SK-N-SH (cell line): ENCODE data around the gene TBL2. TPM values are rescaled to one million over a fixed set of nuclear protein-coding genes. Genes with fewer than 3 reads are reported as not detected.
A peak's percentile ranks its signal among the peaks of the same experiment; 100 is the strongest.
"Not testable (repeated sequence)": the region's sequence is repeated elsewhere in the genome, so short reads cannot be mapped to it uniquely, and the experiment has no call there.

Source experiments
- CTCF ChIA-PET: fragments of 300-600, 350-600 bp; formaldehyde crosslinking; extraction: SDS; loops from one replicate; lab custom pipeline; 2021; lab: Yijun Ruan, JAX
- POLR2A ChIA-PET: fragments of 350-600 bp; sonication (Branson Sonifier 250); formaldehyde crosslinking; extraction: SDS; loops from one replicate; lab custom pipeline; 2020; ENCODE audit warnings: antibody characterized with exemption, inconsistent platforms; lab: Yijun Ruan, JAX
- DNase-seq: peaks from one replicate; pipeline ENCODE4 v3.0.0; 2012
- H2AFZ ChIP-seq: fragments of 200-600 bp; sonication (generic); 2 replicates; pipeline ENCODE4 v1.8.1; 2016; ENCODE audit warnings: antibody characterized with exemption, mild to moderate bottlenecking, low read depth
- H3F3A ChIP-seq: fragments of 200-600 bp; sonication (generic); replicated peaks from 2 replicates; pipeline ENCODE3; 2016; ENCODE audit warnings: antibody characterized with exemption, mild to moderate bottlenecking; ENCODE audit not compliant: insufficient read depth
- H3K27ac ChIP-seq, 2 experiments: fragments of 200-500 bp in 1 of 2; fragments of 200-600 bp in 1 of 2; sonication (Bioruptor generic) in 1 of 2; sonication (generic), shearing (Covaris generic) in 1 of 2; 2 replicates each; pipeline versions ENCODE4 v1.5.1 to v1.6.1; 2014 to 2016; ENCODE audit warnings: low read depth in 2 of 2, inconsistent platforms in 1 of 2, low read length in 1 of 2, mild to moderate bottlenecking in 1 of 2, mixed read lengths in 1 of 2
- H3K27me3 ChIP-seq: fragments of 200-600 bp; sonication (generic), shearing (Covaris generic); 2 replicates; pipeline ENCODE4 v1.6.1; 2016; ENCODE audit warnings: mixed run types; ENCODE audit not compliant: insufficient read depth
- H3K36me3 ChIP-seq, 2 experiments: fragments of 200-500 bp in 1 of 2; fragments of 200-600 bp in 1 of 2; sonication (Bioruptor generic) in 1 of 2; sonication (generic) in 1 of 2; replicated peaks in 1 of 2; 2 replicates each; pipeline versions ENCODE3 to v1.5.1; 2014 to 2016; ENCODE audit warnings: low read length in 1 of 2, mild to moderate bottlenecking in 1 of 2; ENCODE audit not compliant: insufficient read depth in 2 of 2, control insufficient read depth in 1 of 2
- H3K4me1 ChIP-seq, 2 experiments: fragments of 200-500 bp in 1 of 2; fragments of 200-600 bp in 1 of 2; sonication (Bioruptor generic) in 1 of 2; sonication (generic), shearing (Covaris generic) in 1 of 2; 2 replicates each; pipeline versions ENCODE4 v1.5.1 to v1.6.1; 2014 to 2016; ENCODE audit warnings: low read depth in 1 of 2, low read length in 1 of 2, mixed run types in 1 of 2; ENCODE audit not compliant: insufficient read depth in 2 of 2, control insufficient read depth in 1 of 2
- H3K4me2 ChIP-seq: fragments of 200-600 bp; sonication (generic), shearing (Covaris generic); 2 replicates; pipeline ENCODE4 v1.6.1; 2017; ENCODE audit warnings: mixed run types
- H3K4me3 ChIP-seq, 2 experiments: fragments of 200-500 bp in 1 of 2; fragments of 200-600 bp in 1 of 2; sonication (Bioruptor generic) in 1 of 2; sonication (generic), shearing (Covaris generic) in 1 of 2; 2 replicates each; pipeline versions ENCODE4 v1.5.1 to v1.8.1; 2014 to 2016; ENCODE audit warnings: low read depth in 2 of 2, inconsistent platforms in 1 of 2, low read length in 1 of 2, mild to moderate bottlenecking in 1 of 2, mixed read lengths in 1 of 2, moderate library complexity in 1 of 2
- H3K79me2 ChIP-seq: fragments of 200-600 bp; sonication (generic); 2 replicates; pipeline ENCODE4 v1.8.1; 2017; ENCODE audit warnings: mild to moderate bottlenecking; ENCODE audit not compliant: insufficient read depth
- H3K9ac ChIP-seq: fragments of 200-600 bp; sonication (generic); 2 replicates; pipeline ENCODE4 v1.6.1; 2017; ENCODE audit warnings: mixed run types
- H3K9me2 ChIP-seq: fragments of 200-600 bp; sonication (generic); 2 replicates; pipeline ENCODE4 v1.6.1; 2017; ENCODE audit warnings: mixed run types
- H3K9me3 ChIP-seq: fragments of 200-600 bp; sonication (generic); 2 replicates; pipeline ENCODE4 v1.6.1; 2017; ENCODE audit warnings: mixed run types, mild to moderate bottlenecking, moderate library complexity
- H4K20me1 ChIP-seq: fragments of 200-600 bp; sonication (generic); 2 replicates; pipeline ENCODE4 v1.6.1; 2017; ENCODE audit warnings: mild to moderate bottlenecking, mixed run types; ENCODE audit not compliant: insufficient read depth
- FOXJ3 ChIP-seq: sonication (generic); formaldehyde crosslinking; IDR thresholded peaks from 2 replicates; pipeline ENCODE4 v1.5.1; 2020; ENCODE audit warnings: mild to moderate bottlenecking, missing genetic modification reagents
- MEF2A ChIP-seq: IDR thresholded peaks from 2 replicates; pipeline ENCODE4 v1.4.0; 2012; ENCODE audit warnings: low read depth, borderline replicate concordance
- NFIC ChIP-seq: IDR thresholded peaks from 2 replicates; pipeline ENCODE4 v1.4.0; 2012; ENCODE audit warnings: borderline replicate concordance
- TCF12 ChIP-seq: IDR thresholded peaks from 2 replicates; pipeline ENCODE4 v1.4.0; 2012
- USF2 ChIP-seq: fragments of 150-350 bp; IDR thresholded peaks from 2 replicates; pipeline ENCODE4 v1.6.1; 2017; ENCODE audit warnings: antibody characterized with exemption, low read length, low read depth, borderline replicate concordance
- WGBS: methylation state at CpG from one replicate; pipeline ENCODE4 v1.1.6; 2017; ENCODE audit warnings: low lambda C conversion rate; 5-methylcytosine and 5-hydroxymethylcytosine counted together
- polyA plus RNA-seq, 3 experiments: library from polyadenylated mRNA; depleted of rRNA; stranded (reverse); fragments of >200 nt; gene quantifications; 2 replicates each; pipeline ENCODE4 v1.2.3, GENCODE V29; 2012
- TF ChIP-seq, protein P1 (sequence below): IDR thresholded peaks from 2 replicates; pipeline ENCODE4; 2012
- TF ChIP-seq, protein P2 (sequence below): fragments of 200-600 bp; sonication (generic); IDR thresholded peaks from 2 replicates; pipeline ENCODE4 v1.6.1; 2017; ENCODE audit warnings: antibody characterized with exemption, mild to moderate bottlenecking, moderate library complexity

TBL2 gene
- polyA plus RNA-seq, 1 of the 3 experiments (the other 2 are of a cell fraction), result 63.6 TPM

- ChIA-PET CTCF (no interaction called here), POLR2A (interaction anchor here (1.5 kb wide), 1 partner anchor 17 kb away, joined by 5 read pairs; the partner anchor contains the start of gene BAZ1B)
- no peaks in the 10 kb centered on the region for H3F3A ChIP-seq
- peak; percentile 13 for DNase-seq
- no peaks in the 10 kb centered on the region for H3K9me3 ChIP-seq
- no peak overlapping the region for H3K27ac ChIP-seq
- peaks cover 8% of the 10 kb centered on the region; the same call in 1 of the 2 replicates for H4K20me1 ChIP-seq
- H3K4me3 ChIP-seq, result no peak overlapping the region
- peaks cover 51% of the 10 kb centered on the region for H3K79me2 ChIP-seq
- no peak overlapping the region for H3K4me2 ChIP-seq
- TF ChIP-seq USF2 (no peak), MEF2A (no peak), TCF12 (no peak), NFIC (no peak)
- TF ChIP-seq, protein P1, sequence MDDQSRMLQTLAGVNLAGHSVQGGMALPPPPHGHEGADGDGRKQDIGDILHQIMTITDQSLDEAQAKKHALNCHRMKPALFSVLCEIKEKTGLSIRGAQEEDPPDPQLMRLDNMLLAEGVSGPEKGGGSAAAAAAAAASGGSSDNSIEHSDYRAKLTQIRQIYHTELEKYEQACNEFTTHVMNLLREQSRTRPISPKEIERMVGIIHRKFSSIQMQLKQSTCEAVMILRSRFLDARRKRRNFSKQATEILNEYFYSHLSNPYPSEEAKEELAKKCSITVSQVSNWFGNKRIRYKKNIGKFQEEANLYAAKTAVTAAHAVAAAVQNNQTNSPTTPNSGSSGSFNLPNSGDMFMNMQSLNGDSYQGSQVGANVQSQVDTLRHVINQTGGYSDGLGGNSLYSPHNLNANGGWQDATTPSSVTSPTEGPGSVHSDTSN, result no peak
- no peak overlapping the region for H3K9ac ChIP-seq
- H3K9me2 ChIP-seq, result no peaks in the 10 kb centered on the region
- no peak overlapping the region for H2AFZ ChIP-seq
- WGBS, result 91% methylated on average over 13 of the region's 13 CpGs
- H3K36me3 ChIP-seq, result peaks cover 52 to 70% of the 10 kb centered on the region in 2 experiments
- H3K27me3 ChIP-seq, result no peaks in the 10 kb centered on the region
- no peaks in the 10 kb centered on the region for H3K4me1 ChIP-seq
Measured at GRCh38 chr7:73539709-73540108, 38.7 kb downstream of the TBL2 start.

- H3K27ac ChIP-seq, H3K27me3 ChIP-seq, H4K20me1 ChIP-seq, H3K4me1 ChIP-seq, DNase-seq, H3K4me2 ChIP-seq, H3K9me3 ChIP-seq, H3K9me2 ChIP-seq, H3F3A ChIP-seq, H3K4me3 ChIP-seq, H3K9ac ChIP-seq, H2AFZ ChIP-seq: not testable (repeated sequence)
- peaks cover 50 to 64% of the 10 kb centered on the region in 2 experiments for H3K36me3 ChIP-seq
- peaks cover 39% of the 10 kb centered on the region for H3K79me2 ChIP-seq
- CTCF ChIA-PET, result interaction anchor here (0.9 to 1.2 kb wide), 2 partner anchors 11 to 18 kb away, joined by 3 to 4 read pairs; no protein-coding TSS in a partner anchor
- 100% methylated on average over 2 of the region's 2 CpGs for WGBS
- POLR2A ChIA-PET, result interaction anchor here (0.6 to 0.9 kb wide), 2 partner anchors 15 to 31 kb away, joined by 3 read pairs; no protein-coding TSS in a partner anchor
Measured at GRCh38 chr7:73538510-73538909, 39.9 kb downstream of the TBL2 start.

DNA sequence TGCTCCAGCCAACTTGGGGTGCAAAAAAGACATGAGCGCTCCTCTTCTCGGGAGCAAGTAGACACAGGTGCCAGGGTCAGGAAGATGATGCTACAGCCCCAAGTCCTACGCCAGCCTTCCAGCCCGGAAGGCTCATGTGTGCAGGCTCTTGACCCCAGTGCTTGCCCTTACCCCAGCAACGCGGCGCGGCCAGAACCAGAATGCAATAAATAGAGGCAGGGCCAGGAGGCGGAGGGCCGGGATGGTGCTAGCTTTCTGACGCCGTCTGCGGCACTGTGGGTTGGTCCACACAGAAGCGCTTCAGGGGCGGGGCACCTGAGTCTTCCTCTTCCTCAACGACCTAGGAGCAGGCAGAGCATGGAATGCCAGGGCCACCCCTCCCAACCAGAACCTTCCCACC lies 41.3 kb downstream of the TBL2 start:
- CTCF ChIA-PET, result interaction anchor here (0.7 to 1.2 kb wide), 2 partner anchors 10 kb away, joined by 3 read pairs; no protein-coding TSS in a partner anchor

More for the DNA sequence above, 41.3 kb downstream of the TBL2 start:
- H3K9me2 ChIP-seq, result no peaks in the 10 kb centered on the region
- 95% methylated on average over 16 of the region's 16 CpGs for WGBS
- H3K9ac ChIP-seq, result no peak overlapping the region
- TF ChIP-seq FOXJ3 (no peak), TCF12 (no peak)
- TF ChIP-seq, protein P2, sequence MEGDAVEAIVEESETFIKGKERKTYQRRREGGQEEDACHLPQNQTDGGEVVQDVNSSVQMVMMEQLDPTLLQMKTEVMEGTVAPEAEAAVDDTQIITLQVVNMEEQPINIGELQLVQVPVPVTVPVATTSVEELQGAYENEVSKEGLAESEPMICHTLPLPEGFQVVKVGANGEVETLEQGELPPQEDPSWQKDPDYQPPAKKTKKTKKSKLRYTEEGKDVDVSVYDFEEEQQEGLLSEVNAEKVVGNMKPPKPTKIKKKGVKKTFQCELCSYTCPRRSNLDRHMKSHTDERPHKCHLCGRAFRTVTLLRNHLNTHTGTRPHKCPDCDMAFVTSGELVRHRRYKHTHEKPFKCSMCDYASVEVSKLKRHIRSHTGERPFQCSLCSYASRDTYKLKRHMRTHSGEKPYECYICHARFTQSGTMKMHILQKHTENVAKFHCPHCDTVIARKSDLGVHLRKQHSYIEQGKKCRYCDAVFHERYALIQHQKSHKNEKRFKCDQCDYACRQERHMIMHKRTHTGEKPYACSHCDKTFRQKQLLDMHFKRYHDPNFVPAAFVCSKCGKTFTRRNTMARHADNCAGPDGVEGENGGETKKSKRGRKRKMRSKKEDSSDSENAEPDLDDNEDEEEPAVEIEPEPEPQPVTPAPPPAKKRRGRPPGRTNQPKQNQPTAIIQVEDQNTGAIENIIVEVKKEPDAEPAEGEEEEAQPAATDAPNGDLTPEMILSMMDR, result no peak
- no peaks in the 10 kb centered on the region for H3K4me1 ChIP-seq
- no peaks in the 10 kb centered on the region for H3F3A ChIP-seq
- H3K79me2 ChIP-seq, result peaks cover 24% of the 10 kb centered on the region
- no peak overlapping the region for H3K27ac ChIP-seq
- no peaks in the 10 kb centered on the region for H3K9me3 ChIP-seq
- no peaks in the 10 kb centered on the region for H3K27me3 ChIP-seq
- no peak overlapping the region for H3K4me3 ChIP-seq
- H2AFZ ChIP-seq, result no peak overlapping the region
- peaks cover 37 to 49% of the 10 kb centered on the region in 2 experiments for H3K36me3 ChIP-seq
- H4K20me1 ChIP-seq, result 0 out of 2 replicates have a peak, but pooled peaks cover 4% of the 10 kb centered on the region
- H3K4me2 ChIP-seq, result no peak overlapping the region
- POLR2A ChIA-PET, result no interaction called here
- DNase-seq, result no peak
